Measurements from ENCODE around the gene TM7SF2.

GRCh38 chr11:65131895-65132237 lies 20.2 kb downstream of the TM7SF2 start:
- TF ChIP-seq CTCF (conservative IDR thresholded peaks at IDR 0.05; ENCODE audit: low read depth, low read length): no peak
- no peak for TF ChIP-seq EZH2 (IDR thresholded peaks at IDR 0.05; ENCODE audit: low read length, unreplicated experiment)
